Measurements from ENCODE around the gene PRR5.

PRR5 gene

DNA sequence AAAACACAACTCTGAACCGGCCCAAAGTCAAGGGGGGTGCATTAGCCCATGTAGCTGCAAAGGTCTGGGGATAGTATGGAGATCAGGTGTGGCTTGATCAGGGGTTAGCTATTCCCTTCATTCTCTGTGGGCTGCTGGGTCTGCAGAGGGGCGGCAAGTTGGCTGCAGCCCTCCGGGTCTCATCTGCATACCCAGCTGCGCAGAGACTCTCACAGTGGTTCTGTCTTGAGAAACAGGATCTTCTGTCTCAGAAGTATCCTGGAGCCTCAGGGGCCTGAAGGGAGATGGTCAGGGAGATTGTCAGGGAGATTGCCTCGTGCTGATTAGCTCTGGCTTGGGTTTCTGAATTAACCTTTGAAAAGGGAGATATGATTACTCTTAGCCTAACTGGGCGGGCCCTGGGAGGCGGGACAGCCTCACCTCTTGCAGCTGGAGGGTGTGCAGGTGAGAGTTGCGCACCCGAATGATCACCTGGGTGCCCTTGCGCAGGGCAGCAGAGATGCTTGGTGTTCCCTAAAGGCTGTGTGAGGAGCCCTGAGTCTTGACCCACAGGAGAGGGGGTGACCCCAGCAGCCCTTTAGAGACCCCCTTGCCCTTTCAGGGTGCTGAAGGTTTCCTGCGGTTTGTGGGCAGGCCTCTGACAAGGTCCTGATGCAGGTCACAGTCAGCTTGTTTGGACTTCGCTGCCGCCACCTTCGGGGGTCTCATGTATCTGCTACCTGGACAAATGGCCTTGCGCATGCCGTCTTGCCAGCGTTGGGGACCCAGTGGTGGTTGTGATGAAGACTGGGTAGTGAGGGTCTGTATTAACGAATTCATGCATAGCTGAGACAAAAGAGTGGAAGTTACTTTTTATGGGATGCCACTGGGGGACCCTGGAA is 57.7 kb downstream of the PRR5 start:
- DNase-seq: no peak

DNA sequence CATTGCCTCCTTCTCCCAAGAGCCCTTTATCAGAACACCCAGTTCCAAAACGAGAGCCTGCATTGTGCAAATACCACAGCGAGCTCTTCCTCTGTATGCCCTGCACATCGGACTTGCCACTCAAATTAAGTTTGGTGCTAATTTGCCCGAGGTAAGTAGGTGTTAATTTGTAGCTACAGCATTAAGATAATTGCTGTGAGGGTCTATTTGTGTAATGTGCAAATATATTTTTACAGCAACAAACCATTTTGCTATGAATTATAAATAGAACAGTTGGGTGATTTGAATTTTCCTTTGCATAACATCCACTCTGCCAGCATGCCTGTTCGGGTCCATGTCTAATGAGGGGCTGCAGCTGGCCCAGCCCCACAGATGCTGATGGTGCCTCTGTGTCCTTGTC is 58.5 kb downstream of the PRR5 start:
- DNase-seq: no peak

- DNase-seq: no peak
Observed at GRCh38 chr22:44761025-44761424, 59.0 kb downstream of the PRR5 start.

DNA sequence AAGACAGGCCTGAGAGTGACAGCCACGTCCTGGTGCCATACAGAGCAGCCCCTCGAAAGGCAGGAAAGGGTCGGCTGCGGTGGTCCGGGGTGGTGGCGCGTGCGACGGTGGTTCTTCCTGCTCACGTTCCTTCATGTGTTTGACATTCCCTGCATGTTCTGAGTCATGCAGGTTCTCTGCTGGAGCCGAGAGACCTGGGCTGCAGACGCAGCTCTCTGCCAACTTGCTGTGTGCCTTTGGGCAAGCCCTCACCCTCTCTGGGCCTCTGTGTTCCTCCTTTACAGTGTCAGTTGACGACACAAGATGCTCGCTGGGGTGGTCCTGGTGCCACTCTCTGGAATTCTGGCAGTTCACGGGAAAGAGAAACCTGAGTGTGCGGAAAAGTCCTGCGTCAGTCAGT is 62.4 kb downstream of the PRR5 start:
- DNase-seq: no peak

DNA sequence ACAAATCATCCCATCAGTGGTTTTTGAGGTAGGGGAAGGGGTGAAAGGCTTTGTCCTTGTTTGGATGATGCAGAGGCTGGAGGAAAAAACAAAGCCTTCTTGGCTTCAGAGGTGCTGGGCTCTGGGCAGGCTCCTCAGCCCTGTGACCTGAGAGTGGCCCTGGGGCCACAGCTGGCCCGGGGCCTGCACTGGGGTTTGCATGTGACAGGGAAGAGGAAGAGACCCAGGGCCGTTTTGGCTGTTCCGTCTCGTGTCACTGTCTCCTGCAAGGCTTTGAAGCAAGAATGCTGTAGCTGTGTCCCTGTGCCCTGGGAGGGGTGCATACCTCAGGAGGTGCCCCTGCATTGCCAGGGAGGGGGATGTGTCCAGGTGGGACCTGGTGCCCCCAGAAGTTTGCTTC is 63.0 kb downstream of the PRR5 start:
- DNase-seq: no peak

DNA sequence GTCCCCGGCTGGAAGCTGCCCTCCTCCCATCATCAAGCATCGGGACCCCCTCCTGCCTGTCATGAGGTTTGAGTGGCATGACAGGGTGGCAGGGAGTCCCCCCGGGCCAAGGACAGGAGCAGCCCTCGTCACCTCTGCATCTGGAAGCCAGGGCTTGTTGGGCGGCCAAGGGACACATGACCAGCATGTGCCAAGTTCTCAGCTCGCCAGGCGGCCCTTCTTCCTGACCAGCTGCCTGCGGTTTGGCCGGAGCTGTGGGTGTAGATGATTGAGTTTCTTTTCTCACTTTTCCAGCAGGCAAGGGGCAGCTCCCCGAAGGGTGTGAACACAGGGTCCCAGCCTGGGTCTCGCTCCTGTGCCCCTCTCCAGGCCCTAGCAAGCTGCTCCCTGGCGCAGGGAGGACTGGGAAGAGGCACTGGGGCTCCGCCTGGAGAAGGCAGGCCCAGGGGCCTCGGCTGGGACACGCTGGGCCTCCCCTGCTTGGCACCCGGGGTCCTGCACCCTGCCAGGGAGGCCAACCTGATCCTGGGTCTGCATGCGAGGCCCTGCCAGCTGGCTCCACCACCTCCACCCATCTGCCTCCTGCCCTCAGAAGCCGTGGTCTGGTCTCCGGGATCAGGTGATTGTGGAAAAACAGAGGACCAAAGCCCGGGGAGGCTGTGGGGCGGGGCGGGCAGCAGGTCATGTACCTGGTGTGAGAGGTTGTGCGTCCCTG is 63.7 kb downstream of the PRR5 start:
- DNase-seq: no peak

- DNase-seq: no peak
Observed at GRCh38 chr22:44773082-44773481, 71.1 kb downstream of the PRR5 start.

GRCh38 chr22:44775862-44776261 is 73.9 kb downstream of the PRR5 start:
- DNase-seq: no peak

DNA sequence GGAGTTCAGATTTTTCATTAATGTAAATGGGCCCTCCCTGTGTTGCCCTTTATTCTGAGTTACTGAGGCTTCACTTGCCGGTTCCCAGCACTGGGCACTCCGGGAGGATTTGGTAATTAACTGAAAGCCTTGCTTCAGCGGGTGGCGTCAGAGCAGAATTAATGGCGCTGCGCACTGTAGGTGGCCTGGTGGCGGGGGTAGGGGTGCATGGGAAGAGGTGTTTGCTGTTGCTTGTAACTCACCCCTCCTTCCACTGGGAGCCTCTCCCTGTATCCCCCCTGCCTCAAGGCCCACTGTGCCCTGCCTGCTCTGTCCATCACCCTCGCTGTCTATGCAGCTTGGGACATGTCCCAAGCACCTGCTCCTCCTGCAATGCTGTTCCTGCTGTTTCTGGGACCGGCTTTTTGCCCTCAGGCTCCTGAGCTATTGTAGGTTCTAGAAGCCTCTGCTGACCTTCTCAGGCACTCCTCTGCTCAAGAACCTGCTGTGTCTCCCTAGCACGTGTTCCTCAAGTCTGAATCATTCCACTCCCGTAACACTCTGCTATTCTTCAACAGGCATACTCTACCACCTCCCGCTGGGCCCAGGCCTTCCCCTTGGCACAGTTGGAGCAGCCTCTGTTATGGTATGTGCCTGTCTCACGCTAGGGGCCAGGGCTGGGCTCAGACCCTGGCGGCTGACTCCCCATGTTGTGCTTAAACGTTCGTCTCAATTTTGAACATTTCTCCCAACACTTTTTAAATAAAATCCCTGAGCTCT is 74.8 kb downstream of the PRR5 start:
- no peak for DNase-seq

GRCh38 chr22:44777364-44777755 is 75.4 kb downstream of the PRR5 start:
- DNase-seq: no peak

DNA sequence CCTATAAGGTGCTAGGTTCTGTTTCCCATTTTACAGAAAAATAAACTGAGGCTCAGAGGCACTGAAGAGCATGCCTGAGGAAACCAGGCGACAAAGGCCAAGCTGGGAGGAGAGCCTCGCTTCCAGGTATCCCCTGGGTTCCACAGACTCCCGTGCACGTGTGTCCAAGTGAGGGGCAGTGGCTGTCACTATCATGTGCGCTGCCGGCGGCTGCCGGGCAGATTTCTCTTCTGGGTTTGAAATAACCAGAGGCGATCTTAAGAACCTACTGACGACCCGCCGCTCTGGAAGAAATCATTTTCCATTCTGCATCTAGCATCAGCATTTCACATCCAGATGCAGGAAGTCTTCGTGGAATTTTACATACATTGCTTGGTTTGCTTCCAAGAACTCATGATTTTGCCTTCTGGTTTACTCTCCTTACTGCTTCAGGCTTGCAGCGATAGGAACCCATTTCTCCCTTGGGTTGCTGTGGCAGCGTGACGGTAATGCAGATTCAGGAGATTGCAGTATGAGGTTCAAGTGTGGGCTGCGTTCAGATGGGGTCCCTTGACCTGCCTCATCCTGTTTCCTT is 79.0 kb downstream of the PRR5 start:
- DNase-seq: no peak

GRCh38 chr22:44782363-44782963 is 80.5 kb downstream of the PRR5 start:
- peak; percentile 35 for DNase-seq

DNA sequence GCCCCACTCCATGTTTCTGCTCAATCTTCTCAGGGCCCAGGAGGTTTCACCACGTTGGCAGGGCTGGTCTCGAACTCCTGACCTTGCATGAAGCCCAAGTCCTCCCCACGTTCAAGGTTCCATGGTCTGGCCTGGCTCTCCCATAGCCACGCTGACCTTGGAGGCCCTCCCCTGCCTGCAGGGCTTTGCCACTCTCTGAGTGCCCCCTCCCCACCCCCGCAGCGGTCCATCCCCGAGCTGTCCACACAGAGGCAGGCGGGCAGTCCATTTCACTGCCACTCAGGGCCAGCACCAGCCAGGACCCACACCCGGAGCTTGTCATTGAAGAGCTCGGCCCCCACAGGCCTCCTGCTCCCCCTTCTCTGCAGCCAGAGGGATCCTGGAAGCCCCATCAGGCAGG is 81.1 kb downstream of the PRR5 start:
- DNase-seq: no peak

- DNase-seq: no peak
Observed at GRCh38 chr22:44783581-44783980, 81.6 kb downstream of the PRR5 start.

DNA sequence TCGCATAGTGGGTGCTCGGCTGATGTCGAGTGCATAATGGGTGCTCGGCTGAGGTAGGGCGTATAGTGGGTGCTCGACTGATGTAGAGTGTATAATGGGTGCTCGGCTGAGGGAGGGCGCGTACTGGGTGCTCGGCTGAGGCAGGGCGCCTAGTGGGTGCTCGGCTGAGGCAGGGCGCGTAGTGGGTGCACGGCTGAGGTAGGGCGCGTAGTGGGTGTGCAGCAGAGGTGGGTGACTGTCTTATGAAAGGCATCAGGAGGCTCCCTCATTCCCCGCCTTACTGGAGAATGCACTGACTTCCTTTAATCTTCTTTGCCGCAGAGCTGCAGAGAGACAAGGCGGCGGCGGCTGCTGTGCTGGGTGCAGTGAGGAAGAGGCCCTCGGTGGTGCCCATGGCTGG is 84.1 kb downstream of the PRR5 start:
- no peak for DNase-seq

DNA sequence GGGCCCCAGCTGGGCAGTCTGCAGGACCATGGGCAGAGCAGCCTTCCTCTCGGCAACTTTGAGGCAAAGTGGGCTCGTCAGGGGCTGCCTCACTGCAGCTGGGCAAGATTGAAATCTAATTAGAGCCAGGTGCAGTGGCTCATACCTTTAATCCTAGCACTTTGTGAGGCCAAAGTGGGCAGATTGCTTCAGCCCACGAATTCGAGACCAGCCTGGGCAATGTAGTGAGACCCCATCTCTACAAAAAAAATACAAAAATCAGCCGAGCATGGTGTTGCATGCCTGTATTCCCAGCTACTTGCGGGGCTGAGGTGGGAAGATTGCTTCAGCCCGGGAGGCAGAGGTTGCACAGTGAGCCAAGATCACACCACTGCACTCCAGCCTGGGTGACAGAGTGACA is 84.6 kb downstream of the PRR5 start:
- no peak for DNase-seq

All from NCI-H2171 (cell line).